GM23248 (cell line): ENCODE results near the gene DUSP7. TPM values are rescaled to one million over a fixed set of nuclear protein-coding genes. Genes with fewer than 3 reads are reported as not detected.

Experiments used
- DNase-seq: peaks from one replicate; pipeline ENCODE4 v3.0.0-alpha.2; 2015
- H2AFZ ChIP-seq: fragments of 200-600 bp; sonication (generic); 2 replicates; pipeline ENCODE4 v1.6.1; 2016; ENCODE audit warnings: antibody characterized with exemption
- H3F3A ChIP-seq: fragments of 200-600 bp; sonication (generic); 2 replicates; pipeline ENCODE4 v1.6.1; 2016; ENCODE audit warnings: mild to moderate bottlenecking, antibody characterized with exemption, mixed run types; ENCODE audit not compliant: insufficient read depth
- H3K27ac ChIP-seq: fragments of 200-600 bp; sonication (generic); 2 replicates; pipeline ENCODE4 v1.5.1; 2016; ENCODE audit warnings: mild to moderate bottlenecking
- H3K27me3 ChIP-seq: fragments of 200-600 bp; sonication (generic); replicated peaks from 2 replicates; pipeline ENCODE4 v1.6.1; 2016; ENCODE audit warnings: mild to moderate bottlenecking; ENCODE audit not compliant: insufficient read depth
- H3K36me3 ChIP-seq: fragments of 200-600 bp; sonication (generic); 2 replicates; pipeline ENCODE4 v1.6.1; 2016; ENCODE audit warnings: low read depth, mild to moderate bottlenecking
- H3K4me1 ChIP-seq: fragments of 200-600 bp; sonication (generic); 2 replicates; pipeline ENCODE4 v1.6.1; 2016; ENCODE audit warnings: mild to moderate bottlenecking; ENCODE audit not compliant: insufficient read depth
- H3K4me2 ChIP-seq: fragments of 200-600 bp; sonication (generic); one replicate; pipeline ENCODE4 v1.6.1; 2016; ENCODE audit warnings: mild to moderate bottlenecking; ENCODE audit not compliant: unreplicated experiment
- H3K4me3 ChIP-seq: fragments of 200-600 bp; sonication (generic); 2 replicates; pipeline ENCODE4 v1.5.1; 2016; ENCODE audit warnings: mild to moderate bottlenecking
- H3K79me2 ChIP-seq: fragments of 200-600 bp; sonication (generic); 2 replicates; pipeline ENCODE4 v1.6.1; 2016; ENCODE audit warnings: mild to moderate bottlenecking; ENCODE audit not compliant: insufficient read depth
- H3K9ac ChIP-seq: fragments of 200-600 bp; sonication (generic); 2 replicates; pipeline ENCODE4 v1.6.1; 2016; ENCODE audit warnings: mild to moderate bottlenecking
- H3K9me2 ChIP-seq: fragments of 200-600 bp; sonication (generic); 2 replicates; pipeline ENCODE4 v1.6.1; 2016; ENCODE audit warnings: mixed run types, mild to moderate bottlenecking, moderate library complexity; ENCODE audit not compliant: insufficient read depth
- H3K9me3 ChIP-seq: fragments of 200-600 bp; sonication (generic); one replicate; pipeline ENCODE4 v1.6.1; 2017; ENCODE audit warnings: low read depth
- H4K20me1 ChIP-seq: fragments of 200-600 bp; sonication (generic); 2 replicates; pipeline ENCODE4 v1.6.0; 2016; ENCODE audit not compliant: insufficient read depth
- EZH2 ChIP-seq: fragments of 200-600 bp; sonication (generic); IDR thresholded peaks from 2 replicates; pipeline ENCODE4 v1.6.1; 2018; ENCODE audit warnings: antibody characterized with exemption, mild to moderate bottlenecking; ENCODE audit not compliant: insufficient read depth, poor library complexity, severe bottlenecking
- EZH2phosphoT487 ChIP-seq: fragments of 200-600 bp; sonication (generic); IDR thresholded peaks from 2 replicates; pipeline ENCODE4 v1.6.1; 2018; ENCODE audit warnings: antibody characterized with exemption, moderate library complexity, mild to moderate bottlenecking, low read depth; ENCODE audit not compliant: insufficient read depth
- WGBS, 2 experiments: methylation state at CpG; one replicate each; pipeline ENCODE4 v1.1.6; 2015 to 2017; ENCODE audit warnings: low lambda C conversion rate in 2 of 2, low coverage in 1 of 2; ENCODE audit errors: missing lambda C conversion rate in 2 of 2; 5-methylcytosine and 5-hydroxymethylcytosine counted together
- in situ Hi-C: fragments of 300-500 bp; cut with MboI; formaldehyde crosslinking; loops from 2 replicates; pipeline ENCODE4 v1.15.0; 2020
- polyA plus RNA-seq: library from polyadenylated mRNA; unstranded; fragments of >200 nt; fragmentation: Nextera tagmentation; extraction: Ambion mirVana; gene quantifications from 2 replicates; pipeline ENCODE4 v1.2.1, GENCODE V29; 2016
- total RNA-seq: library from RNA; depleted of rRNA; stranded (reverse); fragments of >200 nt; shearing (Covaris generic); gene quantifications from 2 replicates; pipeline ENCODE4 v1.2.3, GENCODE V29; 2014

DUSP7 gene
- total and polyA plus RNA-seq, 2 experiments from 2014 or later: 5.8 to 17.7 TPM

DNA sequence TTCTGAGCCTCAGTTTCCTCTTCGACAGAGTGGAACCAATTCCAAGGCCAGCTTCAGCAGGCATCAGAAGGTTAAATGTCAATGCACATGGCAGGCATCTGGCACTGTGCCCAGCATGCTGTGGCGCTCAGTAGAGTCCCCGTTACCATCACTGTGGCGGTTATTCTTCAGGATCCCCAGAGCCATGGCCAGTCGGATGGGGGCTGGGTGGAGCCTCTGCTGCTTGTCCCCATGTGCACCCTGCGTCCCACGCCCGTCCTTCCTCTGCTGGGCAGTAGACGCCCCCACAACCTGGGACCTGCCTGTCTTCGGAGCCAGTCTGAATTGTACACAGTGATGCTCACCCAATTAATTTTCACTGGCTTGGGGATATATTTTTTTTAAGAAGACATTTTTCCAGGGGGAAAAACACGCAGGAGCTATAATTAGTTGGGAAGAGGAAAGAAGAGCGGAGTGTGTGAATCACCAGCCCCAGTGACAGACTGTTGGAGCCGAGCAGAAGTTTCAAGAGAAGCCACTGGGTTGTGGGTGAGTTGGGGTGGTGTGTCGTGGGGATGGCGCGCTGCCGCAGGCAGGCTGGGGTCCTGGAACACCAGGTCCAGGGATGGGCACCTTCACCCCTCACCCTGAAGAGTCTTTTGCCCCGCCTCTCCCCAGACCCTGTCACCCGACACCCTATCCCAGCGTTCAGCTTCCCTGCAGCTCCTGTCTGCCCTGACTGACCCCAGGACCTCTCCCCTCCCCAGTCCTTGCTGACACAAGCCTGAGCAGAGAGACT lies 33.9 kb downstream of the DUSP7 start:
- Histone ChIP-seq H3K9ac (no peak overlapping the region), H3K27me3 (no peaks in the 10 kb centered on the region), H3K27ac (no peak overlapping the region), H3K36me3 (no peaks in the 10 kb centered on the region), H3K4me2 (no peak overlapping the region), H3K9me2 (no peaks in the 10 kb centered on the region), H3K9me3 (no peaks in the 10 kb centered on the region), H3K4me1 (peaks cover 4% of the 10 kb centered on the region; the same call in 1 of the 2 replicates), H3F3A (no peaks in the 10 kb centered on the region), H3K4me3 (no peak overlapping the region), H3K79me2 (no peaks in the 10 kb centered on the region), H4K20me1 (no peaks in the 10 kb centered on the region), H2AFZ (no peak overlapping the region)
- TF ChIP-seq EZH2phosphoT487: no peak
- TF ChIP-seq EZH2: no peak
- DNase-seq: peak; percentile 69
- 64 to 68% methylated on average over 20 of the region's 20 CpGs for WGBS, 2 experiments
- in situ Hi-C loops: no loop called here

- Histone ChIP-seq H3K4me1 (peaks cover 4% of the 10 kb centered on the region; the same call in 1 of the 2 replicates), H3K27me3 (no peaks in the 10 kb centered on the region), H3K9me2 (no peaks in the 10 kb centered on the region), H3F3A (no peaks in the 10 kb centered on the region), H3K36me3 (no peaks in the 10 kb centered on the region), H3K4me2 (no peak overlapping the region), H3K4me3 (no peak overlapping the region), H3K9ac (no peak overlapping the region), H4K20me1 (no peaks in the 10 kb centered on the region), H3K79me2 (no peaks in the 10 kb centered on the region), H3K9me3 (no peaks in the 10 kb centered on the region), H2AFZ (no peak overlapping the region), H3K27ac (no peak overlapping the region)
- in situ Hi-C loops: no loop called here
- 68 to 72% methylated on average over 6 to 10 of the region's 10 CpGs for WGBS, 2 experiments
- DNase-seq: peak; percentile 25
- TF ChIP-seq EZH2: no peak
Observed at GRCh38 chr3:52021489-52022268, 34.7 kb downstream of the DUSP7 start.

- Histone ChIP-seq H3K4me2 (no peak overlapping the region), H3F3A (no peaks in the 10 kb centered on the region), H3K9me2 (no peaks in the 10 kb centered on the region), H3K36me3 (no peaks in the 10 kb centered on the region), H4K20me1 (no peaks in the 10 kb centered on the region), H3K9ac (no peak overlapping the region), H3K79me2 (no peaks in the 10 kb centered on the region), H3K4me3 (no peak overlapping the region), H3K27ac (no peak overlapping the region), H3K27me3 (no peaks in the 10 kb centered on the region), H3K4me1 (peaks cover 4% of the 10 kb centered on the region; the same call in 1 of the 2 replicates), H2AFZ (no peak overlapping the region), H3K9me3 (no peaks in the 10 kb centered on the region)
- TF ChIP-seq EZH2: no peak
- no peak for TF ChIP-seq EZH2phosphoT487
- in situ Hi-C loops: no loop called here
- WGBS, 2 experiments: 94 to 96% methylated on average over 7 of the region's 7 CpGs
- no peak for DNase-seq
Observed at GRCh38 chr3:52020796-52021195, 35.6 kb downstream of the DUSP7 start.

DNA sequence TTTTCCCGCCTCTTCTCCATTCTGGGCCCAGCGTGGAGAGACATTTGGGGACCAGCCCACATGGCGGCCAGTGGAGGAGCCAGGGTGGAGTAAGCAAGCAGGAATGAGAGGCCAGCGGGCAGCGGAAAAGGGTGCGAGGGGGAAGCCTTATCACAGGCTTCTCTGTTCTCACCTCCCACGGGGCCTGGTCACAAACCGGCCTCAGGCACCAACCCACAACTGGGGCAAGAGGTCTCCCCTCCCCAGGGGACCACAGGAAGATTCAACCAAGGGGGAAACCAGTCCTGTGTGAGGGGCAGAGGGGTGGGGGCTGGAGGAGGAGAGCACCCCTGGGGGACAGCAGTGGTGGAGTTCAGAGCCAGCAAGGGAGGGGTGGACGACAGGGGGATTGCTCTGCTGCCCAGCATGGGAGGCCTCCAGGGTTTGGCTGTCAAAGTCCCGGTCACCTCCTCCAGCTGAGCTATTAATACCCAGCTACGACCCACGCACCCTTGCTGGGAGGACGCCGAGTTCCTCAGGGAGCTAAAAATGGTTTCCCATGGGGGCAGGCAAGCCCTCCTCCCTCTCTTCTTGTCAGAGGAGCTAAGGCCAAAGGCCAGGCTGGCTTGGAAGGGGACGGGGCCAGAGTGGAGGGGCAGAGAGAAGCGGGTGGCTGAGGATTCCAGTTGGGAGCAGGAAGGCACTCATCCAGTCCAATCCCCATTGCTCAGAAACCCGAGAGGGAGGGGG lies 36.9 kb downstream of the DUSP7 start:
- no peak for TF ChIP-seq EZH2phosphoT487
- no peak for TF ChIP-seq EZH2
- Histone ChIP-seq H3K4me3 (no peak overlapping the region), H4K20me1 (no peaks in the 10 kb centered on the region), H3K9ac (no peak overlapping the region), H3K79me2 (no peaks in the 10 kb centered on the region), H3K9me3 (no peaks in the 10 kb centered on the region), H2AFZ (no peak overlapping the region), H3K27me3 (no peaks in the 10 kb centered on the region), H3K9me2 (no peaks in the 10 kb centered on the region), H3F3A (no peaks in the 10 kb centered on the region), H3K4me1 (peaks cover 4% of the 10 kb centered on the region; the same call in 1 of the 2 replicates), H3K4me2 (no peak overlapping the region), H3K27ac (no peak overlapping the region), H3K36me3 (no peaks in the 10 kb centered on the region)
- 63 to 75% methylated on average over 17 of the region's 17 CpGs for WGBS, 2 experiments
- no peak for DNase-seq
- in situ Hi-C loops: no loop called here
